GM18951 (cell line): Measurements from ENCODE around the gene CAB39L.

ENCODE experiments used
- POLR2A ChIP-seq: IDR thresholded peaks from 4 replicates; pipeline ENCODE4 v1.6.1; 2011; ENCODE audit warnings: mild to moderate bottlenecking; ENCODE audit not compliant: insufficient read length, insufficient read depth; ENCODE audit errors: extremely low read depth
- in situ Hi-C: fragments of 300-500 bp; cut with MboI; formaldehyde crosslinking; loops from one replicate; pipeline ENCODE4 v1.12.0; 2022; ENCODE audit warnings: low sequenced_read_pairs, mixed read lengths, inconsistent platforms; ENCODE audit not compliant: unreplicated experiment

Gene CAB39L

GRCh38 chr13:49370371-49370770 lies 73.5 kb downstream of the CAB39L start:
- no peak for TF ChIP-seq POLR2A
- in situ Hi-C loops: no loop called here

- TF ChIP-seq POLR2A: no peak
- in situ Hi-C loops: no loop called here
Observed at GRCh38 chr13:49369866-49370265, 74.0 kb downstream of the CAB39L start.

- in situ Hi-C loops: no loop called here
- TF ChIP-seq POLR2A: no peak
Observed at GRCh38 chr13:49368688-49369087, 75.2 kb downstream of the CAB39L start.

- TF ChIP-seq POLR2A: no peak
- in situ Hi-C loops: no loop called here
Observed at GRCh38 chr13:49367640-49368422, 76.0 kb downstream of the CAB39L start.

- in situ Hi-C loops: no loop called here
- no peak for TF ChIP-seq POLR2A
Observed at GRCh38 chr13:49366841-49367240, 77.0 kb downstream of the CAB39L start.

- TF ChIP-seq POLR2A: no peak
- in situ Hi-C loops: no loop called here
Observed at GRCh38 chr13:49357694-49358093, 86.2 kb downstream of the CAB39L start.

- no peak for TF ChIP-seq POLR2A
- in situ Hi-C loops: no loop called here
Observed at GRCh38 chr13:49356223-49356622, 87.6 kb downstream of the CAB39L start.

GRCh38 chr13:49354719-49355118 lies 89.1 kb downstream of the CAB39L start:
- in situ Hi-C loops: no loop called here
- no peak for TF ChIP-seq POLR2A

GRCh38 chr13:49353908-49354307 lies 90.0 kb downstream of the CAB39L start:
- in situ Hi-C loops: no loop called here
- no peak for TF ChIP-seq POLR2A

- in situ Hi-C loops: no loop called here
- TF ChIP-seq POLR2A: no peak
Observed at GRCh38 chr13:49351871-49352270, 92.0 kb downstream of the CAB39L start.

GRCh38 chr13:49348751-49349150 lies 95.1 kb downstream of the CAB39L start:
- in situ Hi-C loops: no loop called here
- no peak for TF ChIP-seq POLR2A

GRCh38 chr13:49347650-49348385 lies 96.0 kb downstream of the CAB39L start:
- in situ Hi-C loops: no loop called here
- TF ChIP-seq POLR2A: no peak

- in situ Hi-C loops: no loop called here
- TF ChIP-seq POLR2A: no peak
Observed at GRCh38 chr13:49346460-49346859, 97.4 kb downstream of the CAB39L start.

- in situ Hi-C loops: no loop called here
- no peak for TF ChIP-seq POLR2A
Observed at GRCh38 chr13:49343731-49344130, 100.1 kb downstream of the CAB39L start.
